IPS DF 4.7 (cell line): ENCODE measurements around the gene TRAF4.

Experiments used
- DNase-seq: peaks from one replicate; pipeline ENCODE4 v3.0.0-alpha.2; 2013; ENCODE audit warnings: low spot score; ENCODE audit errors: extremely low read depth

Gene TRAF4

GRCh38 chr17:28747051-28747691, 3.4 kb downstream of the TRAF4 start:
- DNase-seq = no peak

GRCh38 chr17:28747801-28748750, 4.3 kb downstream of the TRAF4 start:
- DNase-seq = no peak

- DNase-seq = no peak
Observed at GRCh38 chr17:28748852-28749515, 5.2 kb downstream of the TRAF4 start.

- no peak for DNase-seq
Observed at GRCh38 chr17:28749516-28750177, 5.8 kb downstream of the TRAF4 start.

- no peak for DNase-seq
Observed at GRCh38 chr17:28750178-28751047, 6.6 kb downstream of the TRAF4 start.

DNA sequence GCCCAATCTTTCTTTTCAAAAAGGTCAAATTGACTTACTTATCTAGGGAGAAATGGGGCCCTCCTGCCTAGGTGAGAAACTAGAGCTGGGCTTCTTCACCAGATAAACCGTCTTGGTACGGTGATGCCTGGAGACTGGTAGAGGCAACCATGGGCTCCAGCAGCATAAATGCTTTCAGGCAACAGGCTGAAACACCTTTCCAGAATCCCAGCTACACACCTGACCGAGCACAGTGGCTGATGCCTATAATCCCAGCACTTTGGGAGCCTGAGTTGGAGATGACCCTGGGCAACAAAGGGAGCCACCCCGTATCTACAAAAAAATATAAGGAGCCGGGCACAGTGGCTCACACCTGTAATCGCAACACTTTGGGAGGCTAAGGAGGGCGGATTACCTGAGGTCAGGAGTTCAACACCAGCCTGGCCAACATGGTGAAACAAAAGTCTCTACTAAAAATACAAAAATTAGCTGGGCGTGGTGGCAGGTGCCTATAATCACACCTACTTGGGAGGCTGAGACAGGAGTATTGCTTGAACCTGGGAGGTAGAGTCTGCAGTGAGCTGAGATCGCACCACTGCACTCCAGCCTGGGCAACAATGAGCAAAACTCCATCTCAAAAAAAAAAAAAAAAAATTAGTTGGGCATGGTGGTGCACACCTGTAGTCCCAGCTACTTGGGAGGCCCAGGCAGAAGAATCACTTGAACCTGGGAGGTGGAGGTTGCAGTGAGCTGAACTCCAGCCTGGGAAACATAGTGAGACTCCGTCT, 8.0 kb downstream of the TRAF4 start:
- no peak for DNase-seq

DNA sequence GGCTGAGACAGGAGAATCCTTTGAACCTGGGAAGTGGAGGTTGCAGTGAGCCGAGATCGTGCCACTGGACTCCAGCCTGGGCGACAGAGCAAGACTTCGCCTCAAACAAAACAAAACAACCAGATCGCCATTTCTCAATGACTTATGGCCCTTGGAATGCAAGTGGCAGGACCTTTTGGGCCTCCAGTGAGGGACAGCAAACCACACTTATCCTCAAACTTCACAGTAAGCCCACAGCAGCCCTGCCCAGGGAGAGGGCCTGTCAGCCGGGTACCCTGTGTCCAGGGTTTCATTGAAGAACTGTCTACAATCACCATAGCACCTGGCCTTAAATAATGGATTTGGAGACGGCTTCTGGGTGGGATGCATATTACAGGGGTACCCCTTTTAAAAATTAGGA, 11.7 kb downstream of the TRAF4 start:
- no peak for DNase-seq

GRCh38 chr17:28756049-28756804, 12.4 kb downstream of the TRAF4 start:
- DNase-seq = no peak

GRCh38 chr17:28758411-28759121, 14.8 kb downstream of the TRAF4 start:
- DNase-seq = no peak

GRCh38 chr17:28759256-28759865, 15.6 kb downstream of the TRAF4 start:
- DNase-seq = no peak

GRCh38 chr17:28760601-28761562, 17.1 kb downstream of the TRAF4 start:
- DNase-seq = peak; percentile 94

GRCh38 chr17:28763137-28763799, 19.5 kb downstream of the TRAF4 start:
- no peak for DNase-seq

DNA sequence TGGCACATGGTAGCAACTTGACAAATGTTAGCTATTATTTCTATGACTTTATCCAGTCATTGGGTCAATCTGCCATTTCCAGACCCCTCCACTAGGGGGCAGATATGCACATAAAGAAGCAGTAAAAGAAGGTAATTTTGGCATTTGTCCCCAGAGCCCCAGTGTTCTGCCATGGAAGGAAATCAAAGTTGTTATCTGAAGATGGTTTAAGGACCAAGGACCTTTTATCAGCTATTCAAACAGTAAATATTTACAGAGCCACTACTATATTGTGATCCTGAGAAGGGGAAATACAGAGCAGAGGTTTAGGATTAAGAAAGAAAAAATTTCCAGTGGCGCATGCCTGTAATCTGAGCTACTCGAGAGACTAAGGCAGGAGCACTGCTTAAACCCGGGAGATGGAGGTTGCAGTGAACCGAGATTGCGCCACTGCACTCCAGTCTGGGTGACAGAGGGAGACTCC, 20.0 kb downstream of the TRAF4 start:
- DNase-seq = no peak

DNA sequence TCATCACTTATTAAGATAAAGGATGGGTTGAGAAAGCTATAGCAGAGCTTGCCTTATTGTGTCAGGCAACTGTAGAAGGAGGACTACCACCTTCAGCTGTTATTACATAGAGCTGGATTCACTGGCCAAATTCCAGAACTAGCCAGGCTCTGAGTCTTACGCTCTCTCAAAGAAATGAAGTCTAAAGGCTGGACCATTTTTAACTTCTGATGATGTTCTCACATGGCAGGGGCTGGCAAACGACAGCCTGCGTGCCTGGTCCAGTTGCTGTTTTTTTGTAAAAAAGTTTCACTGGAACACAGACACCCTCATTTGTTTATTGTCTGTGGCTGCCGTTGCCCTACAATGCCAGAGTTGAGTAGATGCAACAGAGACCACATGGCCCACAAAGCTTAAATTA, 21.2 kb downstream of the TRAF4 start:
- no peak for DNase-seq

DNA sequence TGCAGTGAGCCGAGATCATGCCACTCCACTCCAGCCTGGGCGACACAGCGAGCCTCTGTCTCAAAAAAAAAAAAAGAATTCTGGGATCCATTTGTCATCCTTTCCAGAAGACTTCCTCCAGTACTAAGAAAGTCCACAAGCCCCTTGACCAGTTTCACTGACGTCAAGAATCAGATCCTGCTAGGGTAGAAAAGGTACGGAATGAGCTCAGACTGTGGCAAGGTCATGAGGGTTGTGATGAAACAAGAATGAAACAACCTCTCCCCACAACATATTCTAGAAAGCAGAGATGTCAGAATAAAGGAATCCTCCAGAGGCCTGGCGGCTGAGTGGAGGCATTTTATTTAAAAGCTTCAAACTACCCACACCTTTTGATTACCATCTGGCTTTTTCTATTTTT, 29.9 kb downstream of the TRAF4 start:
- DNase-seq = no peak

DNA sequence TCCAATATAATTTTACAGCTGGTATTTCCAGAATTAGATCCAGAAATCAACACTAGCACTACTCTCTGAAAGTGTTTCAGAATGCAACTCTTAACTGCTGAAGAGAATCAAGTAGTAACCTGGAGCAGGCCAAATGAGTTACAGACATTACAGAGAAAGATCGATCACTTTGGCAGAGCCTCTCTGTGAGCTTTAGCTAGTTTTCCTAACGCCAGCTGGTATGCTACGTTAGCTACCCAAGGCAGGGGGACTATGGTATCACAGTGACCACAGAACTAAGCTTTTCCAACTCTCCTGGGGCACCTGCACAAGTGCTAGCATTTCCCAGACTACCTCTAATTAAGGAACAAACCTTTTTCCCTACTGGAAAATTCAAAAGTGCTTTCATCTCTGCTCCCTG, 30.4 kb downstream of the TRAF4 start:
- DNase-seq = no peak
